WTC11 (cell line): ENCODE measurements around the gene EDARADD. TPM values are rescaled to one million over a fixed set of nuclear protein-coding genes. Genes with fewer than 3 reads are reported as not detected.

ENCODE experiments used
- ATAC-seq: fragments of 200-7000 bp; cut with Tn5 transposase; 2 replicates; pipeline ENCODE4 v1.10.0; 2021; ENCODE audit warnings: mild to moderate bottlenecking, moderate library complexity
- CTCF ChIA-PET: fragments of 300-600 bp; sonication (Branson Sonifier 250); formaldehyde crosslinking; loops from one replicate; lab custom pipeline; 2021; ENCODE audit warnings: antibody characterized with exemption; lab: Charles Lee
- POLR2A ChIA-PET: fragments of 350-600 bp; sonication (Branson Sonifier 250); formaldehyde crosslinking; loops from one replicate; lab custom pipeline; 2021; ENCODE audit warnings: antibody characterized with exemption; lab: Charles Lee
- DNase-seq: peaks from one replicate; pipeline ENCODE4 v3.0.0; 2021; ENCODE audit warnings: low spot score
- H3K27ac Mint-ChIP-seq: 2 replicates; pipeline ENCODE4 v1.8.0; 2021; ENCODE audit warnings: mixed read lengths
- H3K27me3 Mint-ChIP-seq: 2 replicates; pipeline ENCODE4 v1.8.0; 2021; ENCODE audit warnings: low read depth, mild to moderate bottlenecking, moderate library complexity, mixed read lengths
- H3K36me3 Mint-ChIP-seq: 2 replicates; pipeline ENCODE4 v1.8.0; 2021; ENCODE audit warnings: mixed read lengths
- H3K4me1 Mint-ChIP-seq: 2 replicates; pipeline ENCODE4 v1.8.0; 2022; ENCODE audit warnings: mixed read lengths
- H3K4me3 Mint-ChIP-seq: 2 replicates; pipeline ENCODE4 v1.8.0; 2021; ENCODE audit warnings: mild to moderate bottlenecking, moderate library complexity, mixed read lengths
- H3K9me3 Mint-ChIP-seq: 2 replicates; pipeline ENCODE4 v1.8.0; 2021; ENCODE audit warnings: mixed read lengths
- AFF4 ChIP-seq: sonication (generic); formaldehyde crosslinking; IDR thresholded peaks from 2 replicates; pipeline ENCODE4 v1.8.1; 2023; ENCODE audit warnings: mild to moderate bottlenecking, missing genetic modification reagents, borderline replicate concordance
- CTCF ChIP-seq: fragments of 200-600 bp; IDR thresholded peaks from 2 replicates; pipeline ENCODE4 v1.8.0; 2022; ENCODE audit warnings: antibody characterized with exemption
- GABPB1 ChIP-seq: sonication (generic); formaldehyde crosslinking; IDR thresholded peaks from 2 replicates; pipeline ENCODE4 v1.8.1; 2023; ENCODE audit warnings: mild to moderate bottlenecking, missing genetic modification reagents
- HMGXB4 ChIP-seq: sonication (generic); formaldehyde crosslinking; IDR thresholded peaks from 2 replicates; pipeline ENCODE4 v1.8.1; 2023; ENCODE audit warnings: mild to moderate bottlenecking, moderate library complexity, missing genetic modification reagents
- IRF2 ChIP-seq: sonication (generic); formaldehyde crosslinking; IDR thresholded peaks from 2 replicates; pipeline ENCODE4 v1.8.0; 2022; ENCODE audit warnings: low read depth, missing genetic modification reagents, borderline replicate concordance
- KAT7 ChIP-seq: sonication (generic); formaldehyde crosslinking; IDR thresholded peaks from 2 replicates; pipeline ENCODE4 v1.8.1; 2023; ENCODE audit warnings: missing genetic modification reagents, mild to moderate bottlenecking, borderline replicate concordance
- MAX ChIP-seq: sonication (generic); formaldehyde crosslinking; IDR thresholded peaks from 2 replicates; pipeline ENCODE4 v1.8.0; 2022; ENCODE audit warnings: mild to moderate bottlenecking, missing genetic modification reagents
- MYBL2 ChIP-seq: sonication (generic); formaldehyde crosslinking; IDR thresholded peaks from 2 replicates; pipeline ENCODE4 v1.8.1; 2023; ENCODE audit warnings: mild to moderate bottlenecking, moderate library complexity, missing genetic modification reagents
- NFYB ChIP-seq: sonication (generic); formaldehyde crosslinking; conservative IDR thresholded peaks from 2 replicates; pipeline ENCODE4 v1.8.0; 2022; ENCODE audit warnings: low read depth, missing genetic modification reagents
- NR1H2 ChIP-seq: sonication (generic); formaldehyde crosslinking; IDR thresholded peaks from 2 replicates; pipeline ENCODE4 v1.9.0; 2021; ENCODE audit warnings: mild to moderate bottlenecking, moderate library complexity, missing genetic modification reagents
- PREB ChIP-seq: sonication (generic); formaldehyde crosslinking; IDR thresholded peaks from 2 replicates; pipeline ENCODE4 v1.8.1; 2022; ENCODE audit warnings: mild to moderate bottlenecking, missing genetic modification reagents, moderate library complexity, borderline replicate concordance
- ZNF263 ChIP-seq: sonication (generic); formaldehyde crosslinking; IDR thresholded peaks from 2 replicates; pipeline ENCODE4 v1.8.1; 2022; ENCODE audit warnings: low read depth, mild to moderate bottlenecking, moderate library complexity, missing genetic modification reagents
- ZNF423 ChIP-seq: fragments of 250-450 bp; sonication (Bioruptor Pico); IDR thresholded peaks from 2 replicates; pipeline ENCODE4 v2.1.2; 2022; ENCODE audit warnings: mild to moderate bottlenecking, moderate library complexity
- total RNA-seq: library from RNA; stranded (reverse); gene quantifications from 3 replicates; pipeline ENCODE4 v1.2.3, GENCODE V29; 2021
- TF ChIP-seq, protein P1 (sequence below): fragments of 250-450 bp; sonication (Bioruptor Pico); IDR thresholded peaks from 2 replicates; pipeline ENCODE4 v2.1.2; 2022; ENCODE audit warnings: mild to moderate bottlenecking, moderate library complexity
- TF ChIP-seq, protein P2 (sequence below): sonication (generic); formaldehyde crosslinking; IDR thresholded peaks from 2 replicates; pipeline ENCODE4 v1.8.0; 2023; ENCODE audit warnings: mild to moderate bottlenecking, missing genetic modification reagents
- TF ChIP-seq, protein P3 (sequence below): fragments of 250-450 bp; sonication (Bioruptor Pico); IDR thresholded peaks from 2 replicates; pipeline ENCODE4 v1.9.0; 2021; ENCODE audit warnings: mild to moderate bottlenecking
- TF ChIP-seq, protein P4 (sequence below): sonication (generic); formaldehyde crosslinking; IDR thresholded peaks from 2 replicates; pipeline ENCODE4 v1.8.0; 2022; ENCODE audit warnings: mild to moderate bottlenecking, missing genetic modification reagents

EDARADD gene
- total RNA-seq, 1 experiment from 2014 or later = 5.0 TPM

DNA sequence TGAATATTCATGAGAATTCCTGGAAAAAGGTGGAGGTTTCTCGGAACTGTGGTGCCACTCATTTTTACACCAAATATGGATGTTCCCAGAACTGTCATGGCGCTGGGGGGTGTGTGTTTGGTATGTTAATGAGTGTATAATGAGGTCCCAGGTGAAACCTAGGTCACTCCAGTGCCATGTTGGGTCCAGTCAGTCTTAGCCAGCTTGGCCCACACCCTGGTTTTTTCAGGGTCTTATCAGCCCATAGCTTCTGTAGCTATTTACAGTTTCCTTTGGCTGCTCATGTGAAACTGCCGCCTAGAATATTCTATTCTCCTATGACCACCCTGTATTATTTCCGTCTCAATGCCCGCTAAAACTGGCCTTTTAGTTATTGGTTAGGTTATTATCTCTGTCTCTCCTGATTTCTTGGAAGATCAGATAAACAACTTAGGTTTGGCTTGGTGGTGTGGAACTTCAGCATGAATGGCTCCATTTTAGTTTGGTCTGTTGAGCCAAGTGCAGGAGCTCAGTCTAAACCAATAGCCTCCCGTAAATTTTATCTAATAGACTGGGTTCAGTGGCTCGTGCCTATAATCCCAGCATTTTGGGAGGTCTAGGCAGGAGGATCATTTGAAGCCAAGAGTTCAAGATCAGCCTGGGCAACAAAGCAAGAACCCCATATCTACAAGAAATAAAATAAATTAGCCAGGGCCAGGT, 42.1 kb upstream of the EDARADD start:
- Mint-ChIP-seq H3K27ac (no peak overlapping the region), H3K4me1 (no peaks in the 10 kb centered on the region), H3K9me3 (no peaks in the 10 kb centered on the region), H3K4me3 (no peak overlapping the region), H3K36me3 (no peaks in the 10 kb centered on the region), H3K27me3 (no peaks in the 10 kb centered on the region; the same call in 1 of the 2 replicates)
- no peak for DNase-seq
- TF ChIP-seq, protein P1, sequence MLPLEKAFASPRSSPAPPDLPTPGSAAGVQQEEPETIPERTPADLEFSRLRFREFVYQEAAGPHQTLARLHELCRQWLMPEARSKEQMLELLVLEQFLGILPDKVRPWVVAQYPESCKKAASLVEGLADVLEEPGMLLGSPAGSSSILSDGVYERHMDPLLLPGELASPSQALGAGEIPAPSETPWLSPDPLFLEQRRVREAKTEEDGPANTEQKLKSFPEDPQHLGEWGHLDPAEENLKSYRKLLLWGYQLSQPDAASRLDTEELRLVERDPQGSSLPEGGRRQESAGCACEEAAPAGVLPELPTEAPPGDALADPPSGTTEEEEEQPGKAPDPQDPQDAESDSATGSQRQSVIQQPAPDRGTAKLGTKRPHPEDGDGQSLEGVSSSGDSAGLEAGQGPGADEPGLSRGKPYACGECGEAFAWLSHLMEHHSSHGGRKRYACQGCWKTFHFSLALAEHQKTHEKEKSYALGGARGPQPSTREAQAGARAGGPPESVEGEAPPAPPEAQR (CRISPR knock-in tag) = no peak
- no peak for TF ChIP-seq NR1H2 (CRISPR knock-in tag)
- no peak for TF ChIP-seq AFF4 (CRISPR knock-in tag)
- no peak for TF ChIP-seq MYBL2
- no peak for TF ChIP-seq MAX (CRISPR knock-in tag)
- TF ChIP-seq CTCF = no peak
- TF ChIP-seq ZNF423 (CRISPR knock-in tag) = no peak
- TF ChIP-seq PREB (CRISPR knock-in tag) = no peak
- no peak for TF ChIP-seq GABPB1 (CRISPR knock-in tag)
- TF ChIP-seq IRF2 (CRISPR knock-in tag) = no peak
- TF ChIP-seq, protein P2, sequence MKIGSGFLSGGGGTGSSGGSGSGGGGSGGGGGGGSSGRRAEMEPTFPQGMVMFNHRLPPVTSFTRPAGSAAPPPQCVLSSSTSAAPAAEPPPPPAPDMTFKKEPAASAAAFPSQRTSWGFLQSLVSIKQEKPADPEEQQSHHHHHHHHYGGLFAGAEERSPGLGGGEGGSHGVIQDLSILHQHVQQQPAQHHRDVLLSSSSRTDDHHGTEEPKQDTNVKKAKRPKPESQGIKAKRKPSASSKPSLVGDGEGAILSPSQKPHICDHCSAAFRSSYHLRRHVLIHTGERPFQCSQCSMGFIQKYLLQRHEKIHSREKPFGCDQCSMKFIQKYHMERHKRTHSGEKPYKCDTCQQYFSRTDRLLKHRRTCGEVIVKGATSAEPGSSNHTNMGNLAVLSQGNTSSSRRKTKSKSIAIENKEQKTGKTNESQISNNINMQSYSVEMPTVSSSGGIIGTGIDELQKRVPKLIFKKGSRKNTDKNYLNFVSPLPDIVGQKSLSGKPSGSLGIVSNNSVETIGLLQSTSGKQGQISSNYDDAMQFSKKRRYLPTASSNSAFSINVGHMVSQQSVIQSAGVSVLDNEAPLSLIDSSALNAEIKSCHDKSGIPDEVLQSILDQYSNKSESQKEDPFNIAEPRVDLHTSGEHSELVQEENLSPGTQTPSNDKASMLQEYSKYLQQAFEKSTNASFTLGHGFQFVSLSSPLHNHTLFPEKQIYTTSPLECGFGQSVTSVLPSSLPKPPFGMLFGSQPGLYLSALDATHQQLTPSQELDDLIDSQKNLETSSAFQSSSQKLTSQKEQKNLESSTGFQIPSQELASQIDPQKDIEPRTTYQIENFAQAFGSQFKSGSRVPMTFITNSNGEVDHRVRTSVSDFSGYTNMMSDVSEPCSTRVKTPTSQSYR (CRISPR knock-in tag) = no peak
- no peak for TF ChIP-seq HMGXB4 (CRISPR knock-in tag)
- TF ChIP-seq NFYB (CRISPR knock-in tag) = no peak
- no peak for TF ChIP-seq KAT7 (CRISPR knock-in tag)
- TF ChIP-seq, protein P3, sequence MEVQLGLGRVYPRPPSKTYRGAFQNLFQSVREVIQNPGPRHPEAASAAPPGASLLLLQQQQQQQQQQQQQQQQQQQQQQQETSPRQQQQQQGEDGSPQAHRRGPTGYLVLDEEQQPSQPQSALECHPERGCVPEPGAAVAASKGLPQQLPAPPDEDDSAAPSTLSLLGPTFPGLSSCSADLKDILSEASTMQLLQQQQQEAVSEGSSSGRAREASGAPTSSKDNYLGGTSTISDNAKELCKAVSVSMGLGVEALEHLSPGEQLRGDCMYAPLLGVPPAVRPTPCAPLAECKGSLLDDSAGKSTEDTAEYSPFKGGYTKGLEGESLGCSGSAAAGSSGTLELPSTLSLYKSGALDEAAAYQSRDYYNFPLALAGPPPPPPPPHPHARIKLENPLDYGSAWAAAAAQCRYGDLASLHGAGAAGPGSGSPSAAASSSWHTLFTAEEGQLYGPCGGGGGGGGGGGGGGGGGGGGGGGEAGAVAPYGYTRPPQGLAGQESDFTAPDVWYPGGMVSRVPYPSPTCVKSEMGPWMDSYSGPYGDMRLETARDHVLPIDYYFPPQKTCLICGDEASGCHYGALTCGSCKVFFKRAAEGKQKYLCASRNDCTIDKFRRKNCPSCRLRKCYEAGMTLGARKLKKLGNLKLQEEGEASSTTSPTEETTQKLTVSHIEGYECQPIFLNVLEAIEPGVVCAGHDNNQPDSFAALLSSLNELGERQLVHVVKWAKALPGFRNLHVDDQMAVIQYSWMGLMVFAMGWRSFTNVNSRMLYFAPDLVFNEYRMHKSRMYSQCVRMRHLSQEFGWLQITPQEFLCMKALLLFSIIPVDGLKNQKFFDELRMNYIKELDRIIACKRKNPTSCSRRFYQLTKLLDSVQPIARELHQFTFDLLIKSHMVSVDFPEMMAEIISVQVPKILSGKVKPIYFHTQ (CRISPR knock-in tag) = no peak
- TF ChIP-seq, protein P4, sequence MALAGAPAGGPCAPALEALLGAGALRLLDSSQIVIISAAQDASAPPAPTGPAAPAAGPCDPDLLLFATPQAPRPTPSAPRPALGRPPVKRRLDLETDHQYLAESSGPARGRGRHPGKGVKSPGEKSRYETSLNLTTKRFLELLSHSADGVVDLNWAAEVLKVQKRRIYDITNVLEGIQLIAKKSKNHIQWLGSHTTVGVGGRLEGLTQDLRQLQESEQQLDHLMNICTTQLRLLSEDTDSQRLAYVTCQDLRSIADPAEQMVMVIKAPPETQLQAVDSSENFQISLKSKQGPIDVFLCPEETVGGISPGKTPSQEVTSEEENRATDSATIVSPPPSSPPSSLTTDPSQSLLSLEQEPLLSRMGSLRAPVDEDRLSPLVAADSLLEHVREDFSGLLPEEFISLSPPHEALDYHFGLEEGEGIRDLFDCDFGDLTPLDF = no peak
- no peak for TF ChIP-seq ZNF263 (CRISPR knock-in tag)
- ChIA-PET CTCF (no interaction called here), POLR2A (no interaction called here)
- no peak for ATAC-seq
